HFF-Myc (cell line): ENCODE measurements around the gene PRKG1.

Source experiments
- DNase-seq: peaks from one replicate; pipeline ENCODE4 v3.0.0-alpha.2; 2011; ENCODE audit warnings: low read depth; ENCODE audit errors: extremely low read depth
- H3K4me3 ChIP-seq: replicated peaks from 2 replicates; pipeline ENCODE4 v1.5.1; 2011; ENCODE audit warnings: low read depth, mild to moderate bottlenecking, control low read depth, low read length
- TF ChIP-seq, protein P1 (sequence below): IDR thresholded peaks from 2 replicates; pipeline ENCODE4 v1.5.1; 2012; ENCODE audit warnings: mild to moderate bottlenecking, low read depth, low read length, control low read depth; ENCODE audit errors: missing control alignments

PRKG1 gene

GRCh38 chr10:51800121-51800520, 725.8 kb downstream of the PRKG1 start:
- TF ChIP-seq, protein P1, sequence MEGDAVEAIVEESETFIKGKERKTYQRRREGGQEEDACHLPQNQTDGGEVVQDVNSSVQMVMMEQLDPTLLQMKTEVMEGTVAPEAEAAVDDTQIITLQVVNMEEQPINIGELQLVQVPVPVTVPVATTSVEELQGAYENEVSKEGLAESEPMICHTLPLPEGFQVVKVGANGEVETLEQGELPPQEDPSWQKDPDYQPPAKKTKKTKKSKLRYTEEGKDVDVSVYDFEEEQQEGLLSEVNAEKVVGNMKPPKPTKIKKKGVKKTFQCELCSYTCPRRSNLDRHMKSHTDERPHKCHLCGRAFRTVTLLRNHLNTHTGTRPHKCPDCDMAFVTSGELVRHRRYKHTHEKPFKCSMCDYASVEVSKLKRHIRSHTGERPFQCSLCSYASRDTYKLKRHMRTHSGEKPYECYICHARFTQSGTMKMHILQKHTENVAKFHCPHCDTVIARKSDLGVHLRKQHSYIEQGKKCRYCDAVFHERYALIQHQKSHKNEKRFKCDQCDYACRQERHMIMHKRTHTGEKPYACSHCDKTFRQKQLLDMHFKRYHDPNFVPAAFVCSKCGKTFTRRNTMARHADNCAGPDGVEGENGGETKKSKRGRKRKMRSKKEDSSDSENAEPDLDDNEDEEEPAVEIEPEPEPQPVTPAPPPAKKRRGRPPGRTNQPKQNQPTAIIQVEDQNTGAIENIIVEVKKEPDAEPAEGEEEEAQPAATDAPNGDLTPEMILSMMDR, result no peak
- DNase-seq, result no peak
- H3K4me3 ChIP-seq, result no peak overlapping the region

DNA sequence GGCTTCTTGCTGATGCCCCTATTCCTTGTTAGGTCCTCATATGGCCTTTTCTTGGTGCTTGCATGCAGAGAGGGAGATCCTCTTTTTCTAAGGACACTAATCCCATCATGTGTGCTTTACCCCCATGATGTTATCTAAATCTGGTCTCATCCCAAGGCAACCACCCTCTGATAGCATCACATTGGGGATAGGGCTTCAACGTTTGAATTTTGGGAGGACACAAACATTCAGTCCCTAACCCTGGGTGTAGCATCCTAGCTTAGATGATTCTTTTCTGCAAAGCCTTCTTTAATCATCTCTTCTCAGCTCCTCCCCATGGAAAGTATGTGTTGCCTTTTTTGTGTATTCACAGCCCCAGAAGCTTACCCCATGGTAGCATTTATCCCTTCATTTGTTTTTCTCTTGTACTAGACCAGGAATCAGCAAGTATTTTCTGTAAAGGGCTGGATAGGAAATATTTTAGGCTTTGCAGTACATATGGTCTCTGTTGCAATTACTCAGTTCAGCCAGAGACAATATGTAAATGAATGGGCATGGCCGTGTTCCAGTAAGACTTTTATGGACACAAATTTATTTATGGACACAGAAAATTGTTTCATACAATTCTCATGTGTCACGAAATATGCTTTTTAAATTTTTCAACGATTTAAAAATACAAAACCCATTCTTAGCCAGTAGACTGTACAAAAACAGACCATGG, 726.6 kb downstream of the PRKG1 start:
- TF ChIP-seq, protein P1, result no peak
- H3K4me3 ChIP-seq, result no peak overlapping the region
- DNase-seq, result no peak

GRCh38 chr10:51802030-51802429, 727.7 kb downstream of the PRKG1 start:
- TF ChIP-seq, protein P1, result no peak
- no peak overlapping the region for H3K4me3 ChIP-seq
- DNase-seq, result no peak

DNA sequence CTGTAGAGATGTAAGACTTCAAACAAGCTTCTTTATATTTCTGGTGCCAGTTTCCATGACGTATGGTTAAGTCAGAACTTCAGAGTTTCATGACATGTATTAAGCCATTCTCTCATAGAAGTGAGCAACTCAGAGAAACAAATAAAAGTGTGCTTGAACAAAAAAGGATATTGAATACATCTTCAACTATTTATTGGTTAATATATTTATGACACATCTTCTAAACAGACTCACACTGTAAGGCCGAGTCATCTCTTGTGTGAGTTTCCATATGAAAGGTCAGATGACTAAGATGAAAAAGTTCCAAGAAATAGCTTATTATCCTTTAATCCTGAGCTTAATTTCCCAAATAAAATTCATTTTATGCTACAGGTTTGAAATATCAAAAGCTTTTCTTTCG, 730.6 kb downstream of the PRKG1 start:
- TF ChIP-seq, protein P1, result no peak
- DNase-seq, result peak; percentile 2
- H3K4me3 ChIP-seq, result no peak overlapping the region

- no peak overlapping the region for H3K4me3 ChIP-seq
- TF ChIP-seq, protein P1, result no peak
- DNase-seq, result no peak
Observed at GRCh38 chr10:51806079-51806835, 732.0 kb downstream of the PRKG1 start.

- TF ChIP-seq, protein P1, result no peak
- no peak for DNase-seq
- no peak overlapping the region for H3K4me3 ChIP-seq
Observed at GRCh38 chr10:51808187-51808586, 733.9 kb downstream of the PRKG1 start.

- no peak overlapping the region for H3K4me3 ChIP-seq
Observed at GRCh38 chr10:51815723-51816122, 741.4 kb downstream of the PRKG1 start.

More at GRCh38 chr10:51815723-51816122, 741.4 kb downstream of the PRKG1 start:
- DNase-seq, result no peak
- TF ChIP-seq, protein P1, result no peak
